Raji (cell line): Measurements from ENCODE around the gene CTNNA3.

Experiments
- POLR2A ChIP-seq: IDR thresholded peaks from 2 replicates; pipeline ENCODE4 v1.6.1; 2011; ENCODE audit warnings: low read depth, low read length, control low read depth; ENCODE audit not compliant: insufficient read depth

Gene CTNNA3

GRCh38 chr10:66999762-67000545 is 696.0 kb downstream of the CTNNA3 start:
- no peak for TF ChIP-seq POLR2A

DNA sequence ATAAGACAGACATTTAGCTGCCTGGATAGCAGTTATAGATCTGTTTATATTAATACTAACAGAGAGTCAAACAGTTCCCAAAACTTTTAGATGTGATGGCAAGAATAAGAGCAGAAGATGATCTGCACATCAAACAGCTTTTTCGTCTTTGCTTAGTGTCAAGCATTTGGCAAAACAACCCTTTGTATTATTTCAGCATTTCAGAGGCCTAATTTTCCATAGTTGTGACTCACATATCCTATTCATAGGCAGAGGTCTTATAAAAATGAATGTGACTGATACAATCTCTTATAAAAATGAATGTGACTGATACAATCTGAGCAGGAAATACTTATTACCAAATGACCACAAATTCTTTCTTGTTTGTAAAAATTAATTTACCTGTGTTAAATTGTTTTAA is 699.0 kb downstream of the CTNNA3 start:
- no peak for TF ChIP-seq POLR2A

GRCh38 chr10:66990143-66990830 is 705.7 kb downstream of the CTNNA3 start:
- no peak for TF ChIP-seq POLR2A

GRCh38 chr10:66983475-66983818 is 712.5 kb downstream of the CTNNA3 start:
- TF ChIP-seq POLR2A: no peak

GRCh38 chr10:66982792-66983474 is 713.1 kb downstream of the CTNNA3 start:
- TF ChIP-seq POLR2A: no peak

DNA sequence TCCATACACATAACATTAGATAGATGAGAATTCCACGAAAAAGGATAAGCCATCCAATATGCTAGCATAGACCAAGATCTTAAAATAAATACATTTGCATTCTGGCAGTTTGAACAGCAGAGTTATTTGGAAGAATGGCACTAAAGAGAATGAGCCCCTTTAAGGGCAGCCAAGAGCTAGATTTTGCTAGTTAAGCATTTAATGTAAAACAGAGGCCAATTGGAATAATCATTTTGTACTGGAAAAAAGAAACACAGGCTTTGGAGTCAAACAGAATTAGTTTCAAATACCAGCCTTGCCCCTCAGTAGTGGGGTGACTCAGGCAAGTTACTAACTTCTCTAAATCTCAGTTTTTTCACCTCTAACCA is 714.0 kb downstream of the CTNNA3 start:
- no peak for TF ChIP-seq POLR2A

DNA sequence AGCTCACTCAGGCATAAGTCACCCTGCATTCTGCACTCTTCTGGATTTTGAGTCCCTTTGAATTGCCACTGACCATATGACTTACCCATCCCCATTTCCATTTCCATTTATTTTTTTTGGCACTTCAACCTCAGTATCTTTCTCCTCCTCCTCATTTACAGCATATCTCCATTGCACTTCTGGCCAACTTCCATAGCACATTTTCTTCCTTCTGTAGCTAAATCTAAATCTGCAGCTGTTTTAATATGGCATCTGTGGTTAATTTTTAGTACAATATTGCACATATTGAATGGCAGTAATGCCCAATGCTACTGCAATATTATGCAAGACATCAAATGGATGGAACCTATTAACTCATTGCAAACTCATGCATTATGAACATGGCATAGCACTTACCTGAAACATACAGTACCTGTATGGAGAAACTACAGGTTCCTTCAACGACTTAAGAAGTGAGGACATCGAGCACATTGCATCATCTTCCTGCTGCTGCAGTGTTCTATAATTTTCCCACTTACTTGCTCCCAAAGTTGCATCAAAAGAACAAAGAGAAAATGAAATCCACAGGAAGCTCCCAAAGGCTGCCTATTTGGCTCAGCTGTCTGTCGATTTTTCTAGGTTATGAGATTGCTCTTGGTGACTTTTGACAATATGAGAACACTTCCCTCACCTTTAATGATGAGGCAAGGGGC is 714.5 kb downstream of the CTNNA3 start:
- TF ChIP-seq POLR2A: no peak

- TF ChIP-seq POLR2A: no peak
Observed at GRCh38 chr10:66980246-66980815, 715.7 kb downstream of the CTNNA3 start.

- TF ChIP-seq POLR2A: no peak
Observed at GRCh38 chr10:66964946-66965345, 731.0 kb downstream of the CTNNA3 start.

- TF ChIP-seq POLR2A: no peak
Observed at GRCh38 chr10:66958466-66958865, 737.5 kb downstream of the CTNNA3 start.

DNA sequence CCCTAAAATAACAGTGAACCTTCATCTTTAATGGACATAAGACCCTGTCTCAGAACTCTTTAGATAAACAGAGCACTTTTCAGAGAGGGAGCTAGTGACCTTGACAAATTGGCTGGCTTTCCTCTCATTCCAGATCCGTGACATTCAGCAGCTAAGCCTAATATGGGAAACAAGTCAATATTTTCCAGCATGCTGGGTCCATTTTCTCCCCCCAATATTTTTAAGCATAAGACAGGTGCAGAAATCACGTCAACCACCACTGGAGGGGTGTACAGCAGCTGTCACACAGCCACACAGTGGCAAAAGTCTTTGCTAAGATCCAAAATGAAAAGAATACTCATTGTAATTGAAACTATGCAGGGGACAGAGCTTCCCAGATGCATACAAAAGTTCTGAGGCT is 744.1 kb downstream of the CTNNA3 start:
- no peak for TF ChIP-seq POLR2A

DNA sequence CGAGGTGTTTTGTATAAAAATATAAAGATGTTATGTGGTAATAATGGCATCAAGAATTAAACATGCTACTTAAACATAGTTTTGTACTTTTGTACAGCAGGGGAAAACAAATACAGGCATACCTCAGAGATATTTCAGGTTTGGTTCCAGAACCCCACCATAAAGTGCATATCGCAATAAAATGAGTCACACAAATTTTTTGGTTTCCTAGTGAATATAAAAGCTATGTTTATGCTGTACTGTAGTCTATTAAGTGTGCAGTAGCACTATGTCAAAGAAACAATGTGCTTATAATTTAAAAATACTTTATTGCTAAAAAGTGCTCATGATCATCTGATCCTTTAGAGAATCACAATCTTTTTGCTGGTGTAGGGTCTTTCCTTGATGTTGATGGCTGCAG is 752.4 kb downstream of the CTNNA3 start:
- TF ChIP-seq POLR2A: no peak

DNA sequence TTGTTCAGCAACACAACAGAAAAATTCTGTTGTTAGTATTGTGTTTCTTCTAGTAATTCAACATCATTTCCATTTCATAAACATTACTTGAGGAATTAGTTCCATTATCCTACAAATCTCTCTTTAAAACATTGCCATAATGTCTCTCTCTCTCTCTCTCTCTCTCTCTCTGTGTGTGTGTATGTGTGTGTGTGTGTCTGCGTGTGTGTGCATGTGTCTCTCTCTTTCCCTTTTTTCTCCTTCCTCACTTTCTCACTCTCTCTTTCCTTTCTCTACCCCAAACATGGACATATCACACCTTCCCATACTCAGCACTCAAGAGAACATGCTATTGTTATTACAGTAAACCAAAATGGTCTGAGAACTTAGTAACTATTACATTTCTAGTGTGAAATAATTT is 753.6 kb downstream of the CTNNA3 start:
- TF ChIP-seq POLR2A: no peak

DNA sequence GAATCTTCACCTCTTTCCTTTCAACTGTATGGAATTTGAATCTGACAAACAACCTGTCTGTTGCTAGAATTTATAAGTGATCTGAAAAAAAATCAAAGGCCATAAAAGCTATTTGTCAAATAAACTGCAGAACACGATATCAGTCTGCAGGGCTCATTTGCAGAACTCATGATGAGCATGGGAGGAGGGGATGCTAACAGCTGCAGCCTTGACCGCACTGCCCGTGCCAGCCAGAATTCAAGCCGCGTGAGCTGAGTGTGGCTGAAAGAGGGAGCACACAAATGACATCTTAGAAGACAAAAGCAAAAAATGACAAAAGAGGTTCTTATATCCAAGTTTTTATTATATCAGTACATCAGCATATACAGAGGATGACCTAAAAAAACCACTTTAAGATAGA is 754.5 kb downstream of the CTNNA3 start:
- TF ChIP-seq POLR2A: no peak

GRCh38 chr10:66940965-66941364 is 755.0 kb downstream of the CTNNA3 start:
- no peak for TF ChIP-seq POLR2A
